Hematopoietic multipotent progenitor cell treated with erythropoietin and hydrocortisone succinate and interleukin-3 and kit ligand, for 8 days (in vitro differentiated cells): ENCODE results near the gene PEX10.

Source experiments
- DNase-seq: peaks from one replicate; pipeline ENCODE4 v3.0.0-alpha.2; 2015

Gene PEX10

DNA sequence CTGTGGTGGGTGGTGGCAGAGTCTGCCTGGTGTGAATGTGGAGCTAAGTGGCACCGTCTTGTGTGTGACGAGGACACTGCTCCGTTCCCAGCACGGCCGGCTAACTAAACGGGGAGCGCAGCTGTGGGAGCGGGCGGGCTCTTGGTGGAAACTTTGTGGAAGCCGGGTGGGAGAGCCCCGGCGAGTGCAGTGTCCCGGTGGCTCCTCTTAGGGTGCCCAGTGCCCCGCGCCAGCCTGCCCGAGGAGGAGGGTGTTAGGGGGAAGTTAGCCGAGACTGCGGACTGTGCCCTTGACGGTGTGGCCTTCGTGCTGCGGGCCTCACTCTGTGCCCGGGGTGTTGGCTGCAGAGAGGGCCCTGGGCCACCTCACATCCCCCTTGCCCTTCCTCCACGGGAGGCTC lies 9.9 kb downstream of the PEX10 start:
- DNase-seq: no peak

DNA sequence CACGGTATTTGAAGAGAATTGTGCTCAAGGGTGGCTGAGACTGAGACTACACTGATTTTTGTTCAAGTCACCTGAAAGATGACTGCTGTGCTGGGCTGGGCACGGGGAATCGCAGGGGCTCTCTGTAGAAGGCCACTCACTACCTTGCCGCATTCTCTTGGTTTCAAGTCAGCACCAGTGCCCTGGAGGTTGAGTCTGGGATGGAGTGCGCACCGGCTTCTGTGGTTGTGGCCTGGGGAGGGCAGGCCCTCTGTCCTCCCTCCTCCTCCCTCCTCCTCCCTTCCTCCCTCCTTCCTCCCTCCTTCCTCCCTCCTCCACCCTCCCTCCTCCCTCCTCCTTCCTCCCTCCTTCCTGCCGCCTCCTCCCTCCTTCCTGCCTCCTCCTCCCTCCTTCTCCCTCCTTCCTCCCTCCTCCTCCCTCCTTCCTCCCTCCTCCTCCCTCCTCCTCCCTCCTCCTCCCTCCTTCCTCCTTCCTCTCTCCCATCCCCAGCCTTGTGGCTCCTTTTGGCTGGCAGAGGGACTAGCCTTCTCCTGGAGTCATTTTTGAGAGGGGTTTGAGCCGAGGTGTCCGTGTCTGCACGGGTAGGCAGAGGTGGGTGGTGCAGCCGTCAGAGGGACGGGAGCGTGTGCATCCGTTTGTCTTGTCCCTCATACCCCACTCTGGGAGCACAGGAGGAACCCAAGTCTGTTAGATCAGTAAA lies 11.3 kb downstream of the PEX10 start:
- no peak for DNase-seq

DNA sequence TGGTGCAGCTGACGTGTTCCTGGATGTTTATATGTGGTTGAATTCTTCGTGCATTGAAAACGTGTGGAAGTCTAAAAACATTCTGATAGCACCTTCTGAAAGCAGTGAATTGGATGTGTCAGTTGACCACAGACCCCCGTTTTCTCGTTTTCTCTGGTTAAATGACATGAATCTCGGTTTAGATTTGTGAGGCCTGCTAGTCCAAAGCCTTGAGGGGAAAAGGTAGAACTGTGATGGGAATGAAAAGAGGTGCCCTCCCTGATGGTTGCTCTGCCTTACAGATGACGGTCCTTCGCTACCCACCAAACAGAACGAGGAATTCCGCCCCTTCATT lies 11.8 kb downstream of the PEX10 start:
- no peak for DNase-seq

- DNase-seq: no peak
Measured at GRCh38 chr1:2399890-2400575, 12.3 kb downstream of the PEX10 start.

- DNase-seq: no peak
Measured at GRCh38 chr1:2398871-2399270, 13.5 kb downstream of the PEX10 start.

DNA sequence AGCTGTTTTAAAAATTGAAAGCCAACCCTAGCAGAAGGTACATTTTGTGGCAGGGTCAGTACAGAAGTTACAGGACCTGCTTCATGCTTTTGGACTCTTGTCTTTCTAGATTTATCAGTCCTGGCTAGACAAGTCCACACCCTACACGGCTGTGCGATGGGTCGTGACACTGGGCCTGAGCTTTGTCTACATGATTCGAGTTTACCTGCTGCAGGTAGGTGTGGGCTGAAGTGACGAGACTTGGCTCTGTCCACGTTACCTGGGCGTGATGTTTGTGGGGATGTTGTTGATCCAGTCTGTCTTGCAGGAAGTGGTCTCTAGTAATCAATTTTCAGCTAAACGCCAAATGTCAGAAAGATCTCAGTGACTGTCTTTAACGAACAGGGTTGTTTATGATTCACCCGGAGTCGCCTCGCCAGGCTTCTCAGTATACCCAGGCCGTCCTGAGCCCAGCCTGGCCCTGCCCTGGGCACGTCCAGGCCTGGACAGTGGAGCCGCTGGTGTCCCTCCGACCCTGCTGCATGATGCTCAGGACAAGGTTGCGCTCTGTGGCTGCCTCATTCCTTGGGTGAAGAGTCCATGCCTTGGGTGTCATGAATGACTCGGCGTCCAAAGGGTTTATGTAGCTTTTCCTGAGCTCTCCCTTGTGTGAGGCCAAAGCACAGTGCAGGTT lies 15.2 kb downstream of the PEX10 start:
- no peak for DNase-seq

GRCh38 chr1:2396476-2396875 lies 15.9 kb downstream of the PEX10 start:
- no peak for DNase-seq

DNA sequence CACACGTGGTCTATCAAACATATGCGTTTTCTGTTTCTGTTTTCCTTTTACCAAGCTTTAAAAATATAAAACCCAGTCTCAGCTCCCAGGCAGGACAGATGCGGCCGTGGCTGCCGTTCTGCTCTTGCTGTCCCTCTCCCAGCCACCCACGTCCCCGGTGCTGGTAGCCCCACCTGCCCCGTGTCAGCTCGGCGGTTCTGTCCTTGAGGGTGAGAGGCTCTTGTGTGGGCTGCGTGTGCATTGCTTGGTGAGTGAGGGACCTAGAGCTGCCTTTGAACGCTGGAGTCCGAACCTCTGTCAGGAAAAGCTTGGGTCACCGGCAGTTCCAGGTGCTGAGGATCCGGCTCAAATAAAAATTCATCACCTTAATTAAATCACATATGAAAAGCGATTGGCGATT lies 16.3 kb downstream of the PEX10 start:
- no peak for DNase-seq

GRCh38 chr1:2395245-2395644 lies 17.1 kb downstream of the PEX10 start:
- no peak for DNase-seq

DNA sequence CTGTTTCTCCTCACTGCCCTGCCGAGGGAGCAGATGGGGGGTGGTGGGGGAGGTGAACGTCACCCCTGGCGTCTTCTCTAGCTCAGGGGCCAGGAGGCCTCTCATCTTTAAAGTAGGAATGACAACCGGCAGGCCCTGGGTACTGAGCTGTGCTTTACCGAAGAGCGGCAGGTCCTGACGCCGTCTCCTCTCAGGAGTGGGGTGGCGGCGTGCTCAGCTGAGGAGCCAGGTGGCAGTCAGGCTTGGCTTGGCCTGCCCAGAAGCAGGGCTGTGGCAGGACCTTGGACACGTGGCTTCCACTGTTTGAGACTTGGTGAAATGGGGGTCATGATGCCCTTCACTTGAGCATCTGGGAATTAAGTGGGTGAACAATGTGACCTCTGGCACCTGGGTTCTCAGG lies 17.6 kb downstream of the PEX10 start:
- no peak for DNase-seq

GRCh38 chr1:2394220-2394619 lies 18.1 kb downstream of the PEX10 start:
- DNase-seq: no peak

DNA sequence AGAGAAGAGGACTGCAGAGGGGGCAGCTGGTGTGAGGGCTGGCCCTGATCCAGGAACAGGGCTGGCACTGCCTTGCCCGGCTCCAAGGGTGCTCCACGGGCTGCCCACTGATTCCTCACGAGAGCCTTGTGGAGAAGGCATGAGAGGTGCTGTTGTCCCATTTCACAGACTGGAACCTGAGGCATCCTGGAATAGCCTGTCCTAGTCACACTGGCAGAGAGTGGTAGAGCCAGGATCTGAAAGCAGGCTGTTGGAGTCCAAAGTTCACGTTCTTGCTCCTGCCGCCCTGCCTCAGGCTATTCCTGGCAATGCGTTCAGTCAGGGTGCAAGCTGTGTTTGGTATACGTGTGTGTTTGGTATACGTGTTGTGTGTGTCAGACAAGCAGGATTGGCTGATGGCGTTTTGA lies 18.9 kb downstream of the PEX10 start:
- no peak for DNase-seq

DNA sequence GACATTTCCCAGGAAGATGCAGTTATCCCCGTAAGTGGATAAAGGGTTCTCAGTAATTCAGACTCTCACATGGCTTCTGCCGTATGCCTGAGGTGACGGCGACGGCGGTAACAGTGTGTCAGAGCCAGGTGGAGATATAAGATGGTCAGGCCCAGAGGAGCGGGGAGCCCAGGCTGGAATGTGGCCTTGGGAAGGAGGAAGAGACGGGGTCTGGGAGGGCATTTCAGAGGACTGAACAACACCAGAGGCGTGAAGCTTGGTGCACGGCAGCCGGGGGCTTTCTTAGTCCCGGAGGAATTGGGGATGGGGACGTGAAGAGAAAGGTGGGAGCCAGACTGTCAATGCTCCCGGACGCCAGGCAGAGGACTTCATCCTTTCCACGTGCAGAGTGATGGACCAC lies 19.7 kb downstream of the PEX10 start:
- DNase-seq: no peak

GRCh38 chr1:2391931-2392509 lies 20.3 kb downstream of the PEX10 start:
- DNase-seq: peak; percentile 29

GRCh38 chr1:2391041-2391930 lies 21.1 kb downstream of the PEX10 start, which contains the start of the genes MORN1 and RER1:
TSS of gene MORN1 (minus strand) at chr1:2391554. CDS start at chr1:2391533, 21 bp downstream.
TSS of gene RER1 (plus strand) at chr1:2391841. CDS start at chr1:2395791, 3,950 bp downstream.
- peak; percentile 98 for DNase-seq

GRCh38 chr1:2389644-2390043 lies 22.7 kb downstream of the PEX10 start:
- no peak for DNase-seq

DNA sequence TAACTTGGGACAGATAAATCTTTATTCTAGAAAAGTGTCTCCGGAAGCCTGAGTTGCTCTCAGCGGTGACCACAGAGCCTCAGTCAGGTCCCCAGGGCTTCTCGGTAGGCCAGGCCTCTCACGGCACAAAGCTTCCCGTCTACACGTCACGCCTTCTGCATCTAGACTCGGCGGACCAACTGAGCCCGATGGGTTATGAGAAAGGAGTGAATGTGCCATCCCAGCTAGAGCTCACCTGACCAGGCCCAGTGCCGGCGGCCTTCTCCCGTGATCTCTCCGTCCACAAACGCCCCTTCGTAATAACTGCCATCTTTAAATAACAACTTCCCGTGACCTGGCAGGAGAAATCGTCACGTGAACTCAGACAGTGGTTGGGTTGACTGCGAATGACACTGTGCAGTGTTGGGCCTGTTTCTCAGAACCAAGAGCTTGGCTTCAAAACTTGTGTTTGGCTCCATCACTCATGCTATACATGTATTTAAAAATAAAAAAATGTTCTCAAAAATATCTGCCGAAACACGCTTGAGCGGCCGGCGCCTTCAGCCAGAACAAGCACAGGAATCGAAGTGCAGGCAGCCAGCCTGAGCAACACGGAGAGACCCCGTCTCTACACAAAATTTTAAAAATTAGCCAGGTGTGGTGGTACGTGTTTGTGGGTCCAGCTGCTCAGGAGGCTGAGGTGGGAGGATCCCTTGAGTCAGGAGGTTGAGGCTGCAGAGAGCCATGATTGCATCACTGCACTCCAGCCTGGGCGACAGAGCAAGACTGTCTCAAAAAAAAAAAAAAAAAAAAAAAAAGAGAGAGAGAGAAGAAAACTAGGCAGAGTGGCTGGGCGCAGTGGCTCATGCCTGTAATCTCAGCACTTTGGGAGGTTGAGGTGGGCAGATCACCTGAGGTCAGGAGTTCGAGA lies 24.1 kb downstream of the PEX10 start:
- no peak for DNase-seq

GRCh38 chr1:2386636-2387611 lies 25.4 kb downstream of the PEX10 start:
- no peak for DNase-seq

- DNase-seq: no peak
Measured at GRCh38 chr1:2385606-2386280, 26.6 kb downstream of the PEX10 start.
